Posterior vena cava (tissue), 2 donors: ENCODE results near the gene IDH3A. TPM values are rescaled to one million over a fixed set of nuclear protein-coding genes. Genes with fewer than 3 reads are reported as not detected.
"Not testable (repeated sequence)": the region's sequence is repeated elsewhere in the genome, so short reads cannot be mapped to it uniquely, and the experiment has no call there.

ENCODE experiments used
- DNase-seq: peaks from one replicate; pipeline ENCODE4 v3.0.0-alpha.2; 2020; ENCODE audit warnings: low spot score
- intact Hi-C, 2 donors: fragments of 100-400 bp; cut with DNase I; formaldehyde crosslinking; loops; one replicate each; pipeline versions ENCODE4 v1.14.1 to v1.14.2; 2022 to 2023
- total RNA-seq, 2 donors: library from RNA; stranded (reverse); fragmentation: NEBNext Ultra II Directional; extraction: Animal tissue kit (Norgen Biotek cat#: 25700); gene quantifications; one replicate each; pipeline ENCODE4 v1.2.1, GENCODE V29; 2021
- donor health status: DM: yes; HTN: yes; CAD: no.
- donor health status: DM: yes; HTN: yes; CAD: no.

The IDH3A gene
- total RNA-seq, 2 donors from 2014 or later = 84.2 to 90.6 TPM

DNA sequence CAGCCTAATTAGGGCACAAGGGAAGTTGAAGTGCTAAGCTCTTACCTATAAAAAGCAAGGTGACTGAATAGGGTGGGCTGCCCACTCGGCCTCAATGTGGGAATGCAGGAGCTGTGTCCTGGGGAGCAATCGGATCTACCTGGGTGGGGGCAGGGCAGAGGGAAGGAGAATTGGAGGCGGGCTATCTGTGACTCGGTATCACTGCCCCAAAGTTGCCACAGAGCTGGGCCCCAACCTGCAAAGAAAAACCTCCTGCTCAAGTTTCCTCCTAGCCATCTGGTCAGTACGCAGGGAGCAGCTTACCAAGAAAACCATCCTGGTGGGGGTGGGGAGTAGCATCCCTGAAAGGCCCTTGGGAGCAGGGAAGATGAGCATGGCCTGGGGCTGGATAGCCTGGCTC lies 28.6 kb upstream of the IDH3A start:
- intact Hi-C loops = loop anchor here (5.0 kb wide), 2 partner anchors 72 to 122 kb away; no protein-coding TSS in a partner anchor
- no peak for DNase-seq

DNA sequence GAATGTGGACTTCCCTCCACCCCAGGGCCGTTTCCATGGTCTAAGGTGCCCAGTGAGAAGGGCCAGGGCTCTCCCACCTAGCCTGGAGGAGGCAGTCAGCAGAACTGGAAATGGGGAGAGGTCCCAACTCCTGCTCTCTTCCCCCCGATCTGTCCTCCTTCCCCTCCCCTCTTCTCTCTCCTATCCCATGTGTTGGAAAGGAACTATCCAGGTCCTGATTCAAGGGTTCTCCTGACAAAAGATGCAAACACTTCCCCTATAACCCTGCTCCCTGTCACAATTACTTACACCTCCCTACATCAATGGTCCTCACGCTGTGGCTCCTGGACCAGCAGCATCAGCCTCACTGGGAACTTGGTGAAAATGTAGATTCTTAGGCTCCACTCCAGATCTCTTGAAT lies 23.9 kb upstream of the IDH3A start:
- DNase-seq = no peak
- intact Hi-C loops = no loop called here

DNA sequence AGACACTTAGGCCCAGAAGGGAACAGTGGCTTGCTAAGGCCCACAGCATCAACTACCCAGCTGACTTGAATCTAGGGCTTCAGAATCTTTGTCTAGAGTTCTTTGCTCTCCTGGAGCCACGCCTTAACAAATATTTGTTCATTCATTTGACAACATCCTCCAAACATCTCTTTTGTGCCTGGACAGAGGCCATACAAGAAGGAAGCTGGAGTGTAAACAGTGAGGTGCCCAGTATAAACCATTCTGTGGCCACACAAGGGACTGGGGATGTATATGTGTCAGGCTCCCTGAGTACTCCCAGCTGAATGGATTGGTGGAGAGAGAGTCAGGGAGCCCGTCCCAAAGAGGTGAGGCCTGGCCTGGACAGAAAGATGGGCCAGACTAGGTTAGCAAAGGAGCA lies 21.3 kb upstream of the IDH3A start:
- intact Hi-C loops = no loop called here
- no peak for DNase-seq

DNA sequence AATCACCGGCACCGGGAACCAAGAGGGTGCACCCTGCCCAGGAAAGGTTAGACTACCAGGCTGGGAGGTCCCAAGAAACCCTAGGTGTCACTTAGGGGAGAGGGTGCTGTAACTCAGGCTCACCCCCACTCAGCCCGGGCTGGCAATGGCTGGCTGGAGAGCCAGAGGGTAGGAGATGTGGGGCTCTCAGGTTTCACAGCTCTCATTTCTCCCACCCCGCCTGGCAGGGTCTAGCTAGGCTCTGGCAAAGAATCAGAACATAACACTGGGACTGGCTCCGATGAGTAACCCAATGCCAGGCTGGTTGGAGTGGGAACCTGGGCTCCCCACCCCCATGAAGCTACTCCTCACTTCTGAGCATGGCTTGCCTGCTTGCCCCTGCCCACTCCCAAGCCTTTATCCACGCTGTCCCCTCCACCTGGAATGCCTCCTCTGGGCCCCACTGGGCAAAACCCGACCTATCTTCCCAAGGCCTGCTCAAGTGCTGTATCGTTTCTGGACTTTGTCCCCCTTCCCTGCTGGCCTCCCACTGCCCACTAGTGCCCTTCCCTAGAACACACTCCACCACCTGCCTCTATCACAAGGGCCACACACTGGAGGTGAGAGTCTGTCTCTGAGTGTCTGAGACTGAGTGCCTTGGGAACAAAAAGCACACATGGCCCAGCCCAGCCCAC lies 19.9 kb upstream of the IDH3A start:
- intact Hi-C loops = no loop called here
- no peak for DNase-seq

DNA sequence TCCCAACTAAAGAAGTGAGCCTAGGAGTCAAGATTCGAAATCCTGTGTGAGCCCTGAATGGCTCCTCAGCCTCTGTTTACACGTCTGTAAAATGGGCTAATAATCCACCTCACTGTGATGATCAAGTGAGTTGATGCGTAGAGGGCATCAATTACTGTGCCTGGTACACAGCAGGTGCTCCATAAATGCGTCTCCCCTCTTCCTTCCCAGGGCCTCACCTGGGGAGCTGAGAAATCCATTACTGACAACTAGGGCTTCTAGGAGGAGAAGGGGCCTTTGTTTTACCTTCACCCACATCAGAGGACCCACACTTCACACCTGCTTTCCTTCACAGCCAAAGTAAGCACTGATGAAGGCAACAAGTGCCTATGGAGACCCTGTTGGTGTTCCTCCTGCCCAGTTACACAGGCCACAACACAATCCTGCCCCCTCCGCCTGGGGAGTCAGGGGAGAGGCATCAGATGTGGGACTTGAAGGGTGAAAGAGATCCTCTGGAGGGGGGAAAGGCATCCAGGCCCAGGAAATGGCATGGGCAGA lies 19.3 kb upstream of the IDH3A start:
- DNase-seq = no peak
- intact Hi-C loops = loop anchor here (5.0 kb wide), 2 partner anchors 62 to 112 kb away; no protein-coding TSS in a partner anchor

DNA sequence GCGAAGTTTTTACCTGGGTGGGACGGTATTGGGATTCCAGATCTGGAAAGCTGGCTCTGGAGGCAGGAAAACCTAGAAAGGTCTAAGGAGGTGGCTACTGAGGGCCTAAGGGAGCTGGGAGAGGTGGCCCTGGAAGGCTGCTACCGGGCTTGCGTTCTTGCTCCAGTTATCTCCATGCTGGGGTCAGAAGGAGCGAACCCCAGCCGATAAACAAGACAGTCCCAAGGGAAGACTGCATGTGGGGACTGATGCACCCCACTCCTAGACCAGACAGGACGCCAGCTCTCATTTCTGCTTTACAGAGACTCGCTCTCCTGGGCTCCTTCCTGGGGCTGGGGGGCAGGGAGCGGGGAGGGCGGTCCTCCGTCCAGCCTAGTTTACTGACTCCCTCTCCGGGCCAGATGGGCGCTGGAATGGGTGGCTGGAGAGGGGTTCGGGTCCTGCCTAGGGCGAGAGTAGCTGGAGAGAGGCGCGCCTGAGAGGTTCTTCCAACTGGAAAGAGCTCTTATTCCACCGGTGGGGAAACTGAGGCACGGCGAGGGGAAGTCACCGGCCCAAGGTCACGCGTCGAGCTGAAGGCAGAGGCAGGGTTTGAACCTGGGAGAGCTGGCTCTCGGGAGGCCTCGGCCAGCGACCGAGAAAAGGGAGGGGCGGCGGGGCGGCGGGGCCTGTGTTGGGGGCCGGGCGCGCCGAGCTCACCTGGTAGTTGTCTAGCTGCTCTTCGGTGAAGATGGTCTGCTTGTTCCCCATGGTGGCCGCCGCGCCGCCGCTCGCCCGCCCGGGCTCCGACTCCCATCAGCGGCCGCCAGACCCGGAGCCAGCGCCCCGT lies 18.5 kb upstream of the IDH3A start:
- intact Hi-C loops = loop anchor here (5.0 kb wide), 2 partner anchors 62 to 112 kb away; no protein-coding TSS in a partner anchor
- no peak for DNase-seq

DNA sequence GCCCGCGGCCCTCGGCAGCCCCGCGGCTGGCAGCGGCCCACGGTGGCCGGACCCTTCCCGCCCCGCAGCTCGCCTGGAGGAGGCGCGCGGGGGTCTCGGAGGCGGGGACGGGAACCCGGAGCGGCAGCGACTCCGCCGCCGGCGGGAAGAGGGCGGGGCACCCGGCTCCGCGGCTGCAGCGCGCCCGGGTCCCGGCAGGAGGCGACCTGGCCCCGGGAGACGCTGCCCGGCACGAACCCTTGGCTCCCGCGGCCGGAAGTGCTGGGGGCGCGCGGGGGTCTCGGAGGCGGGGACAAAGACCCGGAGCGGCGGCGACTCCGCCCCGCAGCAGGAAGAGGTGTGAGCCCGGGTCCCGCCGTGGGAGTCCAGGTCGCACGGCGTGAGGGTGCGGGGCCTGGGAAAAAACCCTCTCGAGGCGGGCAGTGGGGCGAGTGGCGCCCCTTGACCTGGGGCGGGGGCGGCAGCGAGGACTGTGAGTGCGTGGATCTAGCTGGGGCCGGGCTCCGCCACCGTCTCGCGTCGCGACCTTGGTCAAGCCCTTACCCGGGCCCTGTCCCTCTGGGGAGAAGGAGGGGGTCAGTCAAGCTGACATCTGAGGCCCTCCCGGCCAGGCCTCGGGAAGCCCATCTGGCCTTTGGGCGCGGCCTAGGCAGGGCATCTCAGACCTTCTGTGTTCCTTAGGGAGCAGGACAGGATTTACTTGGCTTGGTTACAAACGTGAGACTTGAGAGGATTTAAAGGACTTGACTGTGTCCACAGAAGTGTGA lies 17.7 kb upstream of the IDH3A start, which contains the start of gene CIB2:
TSS of gene CIB2 (minus strand) at position 151 of the 767 bp plus-strand sequence. CDS start 230 bp downstream, outside the sequence.
- DNase-seq = peak; percentile 89
- intact Hi-C loops = loop anchor here (5.0 kb wide), 2 partner anchors 61 to 111 kb away; no protein-coding TSS in a partner anchor

DNA sequence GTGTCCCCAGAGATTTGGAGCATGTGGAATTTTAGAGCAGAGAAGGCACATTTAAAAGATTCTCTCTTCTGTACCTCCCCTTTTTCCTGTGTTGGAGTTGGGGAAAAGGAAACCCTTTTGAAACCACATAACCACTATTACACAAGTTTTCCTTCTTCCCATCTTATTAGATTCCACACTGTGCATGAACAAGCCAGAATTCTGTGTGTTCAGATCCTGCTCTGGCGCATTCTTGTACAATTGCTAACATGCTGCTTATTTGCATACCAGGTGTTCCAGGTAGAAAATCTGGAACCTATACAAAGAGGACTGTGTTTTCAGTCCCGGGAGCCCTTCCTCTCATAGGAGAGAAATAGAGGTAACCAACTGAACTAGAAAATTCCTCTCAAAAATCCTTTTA lies 15.4 kb upstream of the IDH3A start:
- no peak for DNase-seq
- intact Hi-C loops = loop anchor here (5.0 kb wide), 2 partner anchors 58 to 108 kb away; no protein-coding TSS in a partner anchor

DNA sequence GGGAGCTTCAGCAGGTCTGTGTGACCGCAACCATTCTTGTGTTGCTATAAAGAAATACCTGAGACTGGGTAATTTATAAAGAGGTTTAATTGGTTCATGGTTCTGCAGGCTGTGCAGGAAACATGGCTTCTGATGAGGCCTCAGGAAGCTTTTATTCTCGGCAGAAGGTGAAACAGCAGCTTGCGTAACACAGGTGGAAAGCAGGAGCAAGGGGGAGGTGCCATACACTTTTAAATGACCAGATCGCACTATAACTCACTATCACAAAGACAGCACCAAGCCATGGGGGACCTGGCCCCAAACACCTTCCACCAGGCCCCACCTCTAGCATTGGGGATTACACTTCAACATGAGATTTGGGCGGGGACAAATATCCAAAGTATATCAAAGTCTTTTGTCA lies 9.6 kb upstream of the IDH3A start:
- DNase-seq = peak; percentile 22
- intact Hi-C loops = no loop called here

DNA sequence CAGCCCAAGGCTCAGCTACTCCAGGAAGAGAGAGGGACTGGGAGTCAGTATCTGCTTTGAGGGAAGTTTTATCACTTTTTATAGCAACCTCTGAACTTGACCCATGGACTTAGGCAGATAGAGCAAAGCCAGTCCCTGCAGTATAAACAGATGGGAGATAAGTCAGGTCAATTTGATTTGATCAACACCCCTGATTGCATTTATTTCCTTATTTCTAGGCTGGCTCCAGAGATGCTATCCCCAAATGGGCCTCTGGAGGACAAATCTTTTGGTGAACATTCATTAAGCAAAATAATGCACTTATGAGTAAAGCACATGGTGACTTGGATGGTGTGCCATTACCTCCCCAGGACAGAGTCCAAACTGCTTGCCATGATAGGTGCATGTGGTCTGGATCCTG lies 8.9 kb upstream of the IDH3A start:
- DNase-seq = no peak
- intact Hi-C loops = no loop called here

DNA sequence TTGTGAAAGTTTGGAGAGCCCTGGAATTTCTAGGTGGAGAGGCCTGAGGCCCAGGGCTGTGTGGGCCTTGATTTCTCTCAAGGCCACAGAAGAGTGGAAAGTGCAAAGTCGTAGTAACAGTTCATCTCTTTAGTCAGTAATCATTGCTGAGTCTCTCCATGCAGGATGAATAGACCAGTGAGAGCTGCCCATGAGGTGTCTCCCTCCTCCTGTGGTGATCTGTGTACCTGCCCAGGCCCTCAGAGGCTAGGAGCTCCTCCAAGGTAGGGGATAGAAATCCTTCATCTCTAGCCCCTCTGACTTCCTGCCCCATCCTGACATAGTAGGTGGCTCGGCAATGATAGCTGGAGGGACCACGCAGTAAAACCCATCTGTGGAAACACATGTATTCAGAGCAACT lies 6.8 kb upstream of the IDH3A start:
- intact Hi-C loops = no loop called here
- peak; percentile 8 for DNase-seq

DNA sequence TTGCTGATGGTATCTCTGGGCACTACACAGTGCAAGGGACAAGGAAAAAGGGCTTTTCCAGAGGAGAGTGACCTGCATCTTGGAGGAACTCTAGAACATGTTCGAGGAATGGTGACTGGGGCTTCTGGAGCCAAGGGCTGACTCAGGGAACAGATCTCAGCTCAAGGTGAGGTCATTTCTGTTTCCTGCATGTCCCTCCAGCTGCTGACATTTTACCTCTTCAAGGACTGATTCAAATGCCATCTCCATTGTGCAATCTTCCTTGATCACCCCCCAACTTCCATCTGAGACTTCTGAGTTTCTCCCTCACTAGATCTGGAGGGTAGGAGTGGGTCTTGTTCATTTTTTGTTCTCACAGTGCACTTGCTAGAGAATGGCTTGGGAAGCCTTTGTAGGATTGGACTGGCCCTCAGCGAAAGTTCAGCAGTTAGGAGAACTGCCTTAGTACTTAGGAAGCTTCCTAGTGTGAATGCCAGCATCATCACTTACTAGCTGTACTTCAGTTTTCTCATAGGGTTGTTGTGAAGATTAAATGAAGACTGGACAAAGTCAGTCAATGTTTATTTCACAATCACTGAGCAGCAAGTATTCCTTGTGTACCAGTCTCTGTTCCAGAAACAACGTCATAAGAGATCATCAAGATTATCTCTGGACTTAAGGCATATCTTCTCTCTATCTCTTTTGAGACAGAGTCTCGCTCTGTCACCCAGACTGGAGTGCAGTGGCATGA lies 2.6 kb upstream of the IDH3A start:
- DNase-seq = no peak
- intact Hi-C loops = no loop called here

DNA sequence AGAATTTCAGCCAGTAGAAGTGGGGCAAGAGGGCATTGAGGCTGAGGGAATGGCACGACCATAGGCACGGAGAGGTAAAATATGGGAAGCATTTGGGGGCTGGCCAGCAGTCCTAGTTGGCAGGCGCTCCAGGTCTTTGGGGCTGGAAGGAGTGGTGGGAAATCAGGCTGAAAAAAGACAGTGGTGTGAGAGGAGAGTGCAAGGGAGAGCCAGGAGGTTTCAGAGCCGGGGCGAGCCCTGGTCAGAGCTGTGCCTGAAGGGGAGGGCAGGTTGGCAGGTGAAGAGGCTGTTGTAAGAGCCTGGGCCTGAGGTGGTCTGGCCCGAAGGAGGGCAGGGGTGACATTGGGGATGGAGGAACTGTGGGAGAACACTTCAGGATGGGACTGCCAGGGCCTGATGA lies 1.6 kb upstream of the IDH3A start:
- intact Hi-C loops = no loop called here
- DNase-seq = no peak

DNA sequence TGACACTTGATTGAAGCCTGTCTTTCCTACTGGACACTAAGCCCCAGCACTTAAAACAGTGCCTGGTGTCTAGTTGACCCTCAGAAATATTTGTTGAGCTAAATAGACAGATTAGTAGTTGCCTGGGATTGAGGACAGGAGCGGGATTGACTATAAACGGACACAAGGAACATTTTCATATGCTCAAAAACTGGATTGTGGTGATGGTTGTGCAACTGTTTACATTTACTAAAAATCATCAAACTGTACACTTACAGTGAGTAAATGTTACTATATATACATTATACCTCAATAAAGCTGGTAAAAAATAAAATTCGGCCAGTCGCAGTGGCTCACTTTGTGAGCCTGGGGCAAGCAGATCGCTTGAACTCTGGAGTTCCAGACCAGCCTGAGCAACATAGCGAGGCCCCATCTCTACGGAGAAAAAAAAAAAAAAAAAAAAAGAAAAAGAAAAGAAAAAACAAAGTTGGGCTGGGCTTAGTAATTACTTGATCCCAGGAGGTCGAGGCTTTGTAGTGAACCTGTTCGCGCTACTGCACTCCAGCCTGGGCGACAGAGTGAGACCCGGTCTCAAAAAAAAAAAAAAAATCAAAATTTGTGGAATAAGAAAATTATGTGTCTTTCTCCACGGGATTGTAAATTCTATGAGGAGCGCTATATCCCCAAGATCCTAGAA lies 632 bp upstream of the IDH3A start:
- intact Hi-C loops = no loop called here
- no peak for DNase-seq

DNA sequence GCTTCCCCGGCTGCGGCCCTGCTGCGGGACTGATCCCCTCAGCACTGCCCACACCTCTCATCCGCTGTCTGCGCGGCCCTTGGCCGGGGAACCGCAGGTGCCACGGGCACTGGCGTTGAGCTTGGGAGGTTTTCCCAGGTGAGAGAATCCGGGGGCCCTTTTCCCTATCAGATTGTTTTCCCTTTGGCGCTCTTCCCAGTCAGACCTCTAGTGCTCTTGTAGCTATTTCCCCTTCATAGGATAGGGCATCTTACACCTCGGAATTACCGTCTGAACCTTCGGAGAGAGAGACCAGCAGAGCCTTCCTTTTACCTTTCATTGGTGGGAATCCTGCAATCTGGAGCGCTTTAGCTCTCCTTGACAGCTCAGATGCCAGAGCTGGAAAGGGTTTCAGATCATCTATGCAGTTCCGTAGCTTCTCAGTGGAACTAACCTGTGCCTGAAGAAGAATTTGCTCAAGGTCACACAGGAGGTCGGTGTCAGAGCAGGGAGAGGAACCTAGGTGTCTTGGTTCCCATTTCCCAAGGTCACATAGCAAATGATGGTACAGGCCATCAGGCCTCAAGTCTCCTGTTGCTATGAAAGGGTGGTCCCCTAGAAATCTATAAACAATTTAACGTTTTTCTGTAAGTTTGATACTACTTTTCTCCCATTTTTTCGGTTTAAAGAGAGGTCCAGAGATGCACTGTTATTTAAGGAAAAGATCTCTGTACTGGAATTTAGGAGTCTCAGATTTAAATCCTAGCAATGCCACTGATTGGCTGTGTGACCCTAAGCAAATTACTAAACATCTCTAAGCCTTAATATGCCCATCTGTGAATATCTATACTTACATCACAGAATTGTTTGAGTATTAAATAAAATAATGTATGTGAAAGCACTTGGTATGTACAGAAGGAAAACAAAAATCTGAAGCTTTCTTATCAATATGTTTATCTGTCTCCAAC lies 916 bp downstream of the IDH3A start:
- intact Hi-C loops = no loop called here
- DNase-seq = no peak

DNA sequence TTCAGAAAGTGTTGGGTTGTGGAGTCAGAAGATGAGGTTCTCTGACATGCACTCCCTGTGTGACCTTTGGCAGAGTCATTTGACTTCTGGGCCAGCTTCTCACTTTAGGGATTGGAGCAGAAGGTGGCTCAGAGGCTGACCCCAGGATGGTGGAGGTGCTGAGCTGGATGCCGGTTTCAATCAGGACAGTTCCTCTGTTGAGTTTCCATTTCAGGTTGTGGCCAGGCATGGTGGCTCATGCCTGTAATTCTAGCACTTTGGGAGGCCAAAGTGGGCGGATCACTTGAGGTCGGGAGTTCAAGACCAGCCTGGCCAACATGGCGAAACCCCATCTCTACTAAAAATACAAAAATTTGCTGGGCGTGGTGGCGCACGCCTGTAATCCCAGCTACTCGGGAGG lies 1.9 kb downstream of the IDH3A start:
- intact Hi-C loops = not testable (repeated sequence)
- DNase-seq = peak; percentile 22

DNA sequence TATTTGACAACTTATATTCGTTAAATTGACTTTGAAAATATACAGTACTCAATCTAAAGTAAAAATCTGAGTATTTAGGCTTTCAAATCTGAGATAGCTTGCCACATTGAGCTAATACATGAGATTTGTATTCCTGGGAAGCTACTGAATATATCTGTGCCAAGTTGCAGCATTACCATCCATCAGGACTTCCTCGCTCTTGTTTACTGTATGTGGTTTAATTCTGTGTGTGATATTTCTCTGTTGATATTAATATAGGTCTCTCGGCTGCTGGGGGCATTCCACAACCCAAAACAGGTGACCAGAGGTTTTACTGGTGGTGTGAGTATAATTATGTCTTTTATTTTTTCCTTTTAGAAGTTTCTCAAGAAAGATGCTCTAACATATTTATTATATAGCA lies 5.8 kb downstream of the IDH3A start:
- no peak for DNase-seq
- intact Hi-C loops = no loop called here
